ENCODE results near the gene HTT-AS. TPM values are rescaled to one million over a fixed set of nuclear protein-coding genes. Genes with fewer than 3 reads are reported as not detected.

The HTT-AS gene
- total RNA-seq, 4 donors from 2014 or later: not detected

- no peak for DNase-seq (ENCODE audit: low spot score in 2 of 2)
- no peak for TF ChIP-seq CTCF (IDR thresholded peaks at IDR 0.05)
- TF ChIP-seq POLR2A (IDR thresholded peaks at IDR 0.05): no peak
- no peak for TF ChIP-seq EP300 (IDR thresholded peaks at IDR 0.05)
These were observed 38.7 kb downstream of the HTT-AS start for GRCh38 chr4:3035674-3036073.

DNA sequence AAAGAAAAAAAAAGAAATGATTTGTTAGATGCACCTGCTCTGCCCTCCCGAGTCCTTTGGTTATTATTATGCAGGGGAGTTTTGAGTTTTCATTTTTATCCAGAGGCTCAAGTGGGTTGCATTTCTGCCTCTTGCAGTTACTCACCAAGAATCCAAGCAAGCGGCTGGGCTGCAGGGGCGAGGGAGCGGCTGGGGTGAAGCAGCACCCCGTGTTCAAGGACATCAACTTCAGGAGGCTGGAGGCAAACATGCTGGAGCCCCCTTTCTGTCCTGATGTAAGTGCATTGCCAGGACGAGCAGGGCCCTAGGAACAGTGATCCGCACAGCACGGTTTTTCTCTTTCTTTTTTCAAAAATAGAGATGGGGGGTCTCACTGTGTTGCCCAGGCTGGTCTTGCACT lies 39.1 kb downstream of the HTT-AS start:
- no peak for TF ChIP-seq CTCF (IDR thresholded peaks at IDR 0.05)
- TF ChIP-seq EP300 (IDR thresholded peaks at IDR 0.05): no peak
- TF ChIP-seq POLR2A (IDR thresholded peaks at IDR 0.05): no peak
- Histone ChIP-seq H3K27ac (no peak overlapping the region), H3K4me3 (no peak overlapping the region), H3K36me3 (no peaks in the 10 kb centered on the region), H3K9me3 (no peaks in the 10 kb centered on the region), H3K4me1 (peaks cover 0 to 19% (median 0%) of the 10 kb centered on the region in 4 donors), H3K27me3 (no peaks in the 10 kb centered on the region)
- WGBS, 2 donors: 86 to 90% methylated on average over 8 of the region's 8 CpGs
- DNase-seq (ENCODE audit: low spot score in 2 of 2): no peak

More at GRCh38 chr4:3035674-3036073, 38.7 kb downstream of the HTT-AS start:
- Histone ChIP-seq H3K4me1 (peaks cover 0 to 19% (median 0%) of the 10 kb centered on the region in 4 donors), H3K4me3 (no peak overlapping the region), H3K9me3 (no peaks in the 10 kb centered on the region), H3K27me3 (no peaks in the 10 kb centered on the region), H3K27ac (no peak overlapping the region), H3K36me3 (no peaks in the 10 kb centered on the region)
- WGBS, 2 donors: 81 to 89% methylated on average over 6 of the region's 6 CpGs

DNA sequence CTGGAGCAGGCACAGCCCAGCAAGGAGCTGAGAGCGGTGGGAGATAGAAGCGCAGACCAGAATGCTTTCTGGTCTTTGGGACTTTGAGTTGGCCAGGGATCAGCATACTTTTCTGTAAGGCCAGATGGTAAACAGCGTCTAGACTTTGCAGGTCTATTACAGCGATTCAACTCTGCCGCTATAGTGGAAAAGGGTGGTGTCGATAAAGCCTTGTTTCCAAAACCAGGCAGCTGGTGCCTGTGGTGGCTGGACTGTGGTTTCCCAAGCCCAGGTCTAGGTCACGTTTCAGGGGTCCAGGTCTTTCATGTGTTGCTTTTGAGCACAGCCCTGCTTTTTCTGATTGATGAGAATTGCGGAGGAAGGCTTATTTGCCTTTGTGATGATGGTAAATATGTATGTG lies 40.1 kb downstream of the HTT-AS start:
- H3K9me3 ChIP-seq: no peaks in the 10 kb centered on the region
- H3K4me1 ChIP-seq: peaks cover 0 to 19% (median 0%) of the 10 kb centered on the region in 4 donors
- no peak overlapping the region for H3K4me3 ChIP-seq
- H3K36me3 ChIP-seq: no peaks in the 10 kb centered on the region
- DNase-seq (ENCODE audit: low spot score in 2 of 2): no peak
- TF ChIP-seq EP300 (IDR thresholded peaks at IDR 0.05) (no peak), CTCF (IDR thresholded peaks at IDR 0.05) (no peak)
- WGBS, 2 donors: 87 to 88% methylated on average over 8 of the region's 8 CpGs
- no peak overlapping the region for H3K27ac ChIP-seq
- no peaks in the 10 kb centered on the region for H3K27me3 ChIP-seq

DNA sequence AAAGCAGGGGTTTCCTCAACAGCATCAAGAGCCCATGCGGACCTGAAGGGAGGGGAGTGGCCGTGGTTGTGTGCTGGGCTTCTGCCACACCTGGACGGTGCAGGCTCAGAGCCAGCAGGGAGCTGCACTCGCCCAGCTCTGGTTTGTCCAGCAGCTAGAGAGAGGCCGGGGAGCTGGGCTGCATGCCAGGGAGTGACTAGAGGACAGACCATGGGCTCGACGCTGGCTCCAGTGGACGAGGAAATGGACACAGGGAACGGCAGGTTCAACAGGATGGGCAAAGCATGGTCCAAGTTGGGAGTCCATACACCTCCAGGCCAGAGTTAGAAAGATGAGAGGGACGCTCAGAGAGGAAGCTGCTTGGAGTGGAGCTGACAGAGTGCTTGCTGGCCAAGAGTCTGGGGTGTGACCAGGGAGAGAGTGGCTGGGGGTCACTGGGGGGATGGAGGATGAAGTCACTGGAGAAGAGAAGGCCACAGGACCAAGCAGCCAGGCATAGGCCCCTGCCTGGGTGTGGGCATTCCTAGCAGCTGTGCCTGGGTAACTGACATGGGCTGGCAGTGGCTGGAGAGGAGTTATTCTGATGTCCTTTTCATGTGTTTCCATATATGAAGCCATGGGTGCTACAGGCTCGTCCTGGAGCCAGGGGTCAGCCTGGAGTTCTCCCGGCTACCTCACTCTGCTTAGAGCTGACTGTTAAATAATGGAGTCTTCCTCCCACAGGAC lies 42.8 kb downstream of the HTT-AS start:
- WGBS, 2 donors: 68 to 69% methylated on average over 12 of the region's 12 CpGs
- H3K27me3 ChIP-seq: no peaks in the 10 kb centered on the region
- H3K9me3 ChIP-seq: no peaks in the 10 kb centered on the region
- no peak overlapping the region for H3K4me3 ChIP-seq
- H3K36me3 ChIP-seq: peaks cover 0 to 2% (median 0%) of the 10 kb centered on the region in 3 donors
- H3K4me1 ChIP-seq: no peaks in the 10 kb centered on the region
- DNase-seq (ENCODE audit: low spot score in 2 of 2): no peak
- no peak overlapping the region for H3K27ac ChIP-seq
- no peak for TF ChIP-seq CTCF (IDR thresholded peaks at IDR 0.05)
- no peak for TF ChIP-seq EP300 (IDR thresholded peaks at IDR 0.05)
- no peak for TF ChIP-seq POLR2A (IDR thresholded peaks at IDR 0.05)

- Histone ChIP-seq H3K36me3 (peaks cover 0 to 2% (median 0%) of the 10 kb centered on the region in 3 donors), H3K27ac (no peak overlapping the region), H3K9me3 (no peaks in the 10 kb centered on the region), H3K4me3 (no peak overlapping the region), H3K27me3 (no peaks in the 10 kb centered on the region), H3K4me1 (no peaks in the 10 kb centered on the region)
- TF ChIP-seq POLR2A (IDR thresholded peaks at IDR 0.05): no peak
- no peak for TF ChIP-seq EP300 (IDR thresholded peaks at IDR 0.05)
- TF ChIP-seq CTCF (IDR thresholded peaks at IDR 0.05): no peak
- 72 to 78% methylated on average over 18 of the region's 18 CpGs for WGBS, 2 donors
- no peak for DNase-seq (ENCODE audit: low spot score in 2 of 2)
These were observed 43.6 kb downstream of the HTT-AS start for GRCh38 chr4:3030566-3031356.

Measured in tibial nerve (tissue), 4 donors.